Spinal cord (tissue), 10 donors: ENCODE data around the gene BTG4. TPM values are rescaled to one million over a fixed set of nuclear protein-coding genes. Genes with fewer than 3 reads are reported as not detected.

Experiments used
- DNase-seq, 6 donors: peaks; one replicate each; pipeline versions ENCODE4 v3.0.0 to v3.0.0-alpha.2; 2013 to 2015; ENCODE audit warnings: low spot score in 6 of 6, low read depth in 4 of 6
- H3K27ac ChIP-seq: one replicate; pipeline ENCODE4 v1.5.1; 2013; ENCODE audit warnings: low read depth, low read length, control low read depth
- H3K27me3 ChIP-seq: one replicate; pipeline ENCODE4 v1.6.1; 2013; ENCODE audit warnings: low read length; ENCODE audit not compliant: control insufficient read depth, insufficient read depth
- H3K36me3 ChIP-seq: one replicate; pipeline ENCODE4 v1.6.1; 2013; ENCODE audit warnings: low read length; ENCODE audit not compliant: control insufficient read depth, insufficient read depth
- H3K4me1 ChIP-seq: one replicate; pipeline ENCODE4 v1.6.1; 2013; ENCODE audit warnings: low read length; ENCODE audit not compliant: control insufficient read depth, insufficient read depth
- H3K4me3 ChIP-seq: one replicate; pipeline ENCODE4 v1.5.1; 2013; ENCODE audit warnings: low read depth, low read length, control low read depth
- H3K9me3 ChIP-seq: one replicate; pipeline ENCODE4 v1.6.1; 2013; ENCODE audit warnings: low read length; ENCODE audit not compliant: control insufficient read depth, insufficient read depth
- WGBS: methylation state at CpG from one replicate; pipeline ENCODE4 v1.1.5; 2013; ENCODE audit warnings: missing lambda C conversion rate; ENCODE audit not compliant: insufficient coverage; 5-methylcytosine and 5-hydroxymethylcytosine counted together
- polyA plus RNA-seq, 2 donors: library from polyadenylated mRNA; unstranded; fragments of 120-200 nt; gene quantifications; one replicate each; pipeline ENCODE4 v1.2.1, GENCODE V29; 2013; ENCODE audit not compliant: insufficient read length in 2 of 2
- total RNA-seq, 2 donors: library from RNA; depleted of rRNA in 1 of 2; stranded (reverse); fragments of 120-200 nt in 1 of 2; fragments of >200 nt in 1 of 2; gene quantifications; one replicate each; pipeline versions ENCODE4 v1.2.3 to v1.2.4, GENCODE V29; 2013 to 2014
- donor health status: healthy.

The BTG4 gene
- total and polyA plus RNA-seq, 4 donors: 0.39 TPM; not detected in 3

DNA sequence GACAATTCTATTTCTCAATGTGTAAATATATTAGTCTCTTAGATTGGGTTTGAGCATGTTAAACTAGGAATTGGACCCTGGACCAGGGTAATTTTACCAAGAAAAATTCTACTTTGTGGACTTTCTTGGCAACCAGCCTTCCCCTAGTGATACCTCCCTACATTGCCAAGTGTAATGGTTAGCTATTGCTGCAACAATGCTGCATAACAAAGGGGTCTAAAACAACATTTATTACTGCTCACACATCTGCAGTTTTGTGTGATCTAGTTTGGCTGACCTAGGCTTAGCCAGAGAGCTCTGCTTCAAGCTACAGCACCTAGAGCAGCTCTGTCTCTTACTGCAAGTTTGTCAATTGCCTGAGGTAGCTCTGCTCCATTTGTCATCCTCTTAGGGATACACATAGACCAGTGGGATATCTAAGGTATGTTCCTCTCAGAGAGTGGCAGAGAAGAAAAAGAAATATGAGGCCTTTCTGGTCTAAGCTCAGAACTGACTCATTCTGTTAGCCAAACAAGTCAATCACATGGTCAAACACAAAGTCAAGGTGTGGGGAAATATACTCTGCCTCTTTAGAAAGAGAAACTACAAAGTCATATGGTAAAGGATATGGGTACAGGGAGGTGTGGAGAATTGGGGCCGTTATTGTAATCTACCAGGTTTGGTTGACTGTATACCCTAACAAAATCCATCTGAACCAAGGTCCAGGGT is 26.4 kb upstream of the BTG4 start:
- no peak overlapping the region for H3K27ac ChIP-seq
- peaks cover 22% of the 10 kb centered on the region for H3K4me1 ChIP-seq
- WGBS: no CpG with 5 or more reads among the region's 1 CpG

DNA sequence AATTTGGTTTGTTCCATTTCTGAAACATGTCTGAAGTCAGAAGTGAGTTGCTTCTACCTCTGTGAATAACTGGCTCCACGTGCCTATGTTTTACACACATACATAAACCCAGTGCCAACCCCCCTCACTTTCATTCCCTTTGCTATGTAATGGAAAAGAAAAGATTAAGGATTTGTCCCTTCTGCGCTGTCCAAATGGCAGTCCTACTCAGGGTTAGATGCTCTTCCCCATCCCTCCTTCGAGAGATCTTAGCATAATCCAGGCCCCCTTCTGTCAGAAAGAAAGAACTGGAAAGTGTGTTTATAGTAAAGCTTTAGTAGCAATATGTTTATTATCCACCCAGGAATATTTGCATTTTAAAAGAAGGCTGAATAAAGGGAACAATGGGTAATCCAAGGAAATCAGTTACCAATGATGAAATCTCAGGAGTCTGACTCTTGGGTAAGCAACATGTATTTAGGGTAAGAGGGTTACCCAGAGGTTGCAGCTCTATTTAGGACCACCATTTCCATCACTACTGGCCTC is 25.2 kb upstream of the BTG4 start:
- Histone ChIP-seq H3K36me3 (no peaks in the 10 kb centered on the region), H3K4me3 (no peak overlapping the region), H3K4me1 (peaks cover 22% of the 10 kb centered on the region), H3K27me3 (peaks cover 30% of the 10 kb centered on the region), H3K9me3 (no peaks in the 10 kb centered on the region), H3K27ac (no peak overlapping the region)
- no CpG with 5 or more reads among the region's 3 CpGs for WGBS
- no peak for DNase-seq

More for the DNA sequence above, 26.4 kb upstream of the BTG4 start:
- H3K9me3 ChIP-seq: no peaks in the 10 kb centered on the region
- DNase-seq: no peak
- no peaks in the 10 kb centered on the region for H3K36me3 ChIP-seq
- H3K4me3 ChIP-seq: no peak overlapping the region
- peaks cover 30% of the 10 kb centered on the region for H3K27me3 ChIP-seq

DNA sequence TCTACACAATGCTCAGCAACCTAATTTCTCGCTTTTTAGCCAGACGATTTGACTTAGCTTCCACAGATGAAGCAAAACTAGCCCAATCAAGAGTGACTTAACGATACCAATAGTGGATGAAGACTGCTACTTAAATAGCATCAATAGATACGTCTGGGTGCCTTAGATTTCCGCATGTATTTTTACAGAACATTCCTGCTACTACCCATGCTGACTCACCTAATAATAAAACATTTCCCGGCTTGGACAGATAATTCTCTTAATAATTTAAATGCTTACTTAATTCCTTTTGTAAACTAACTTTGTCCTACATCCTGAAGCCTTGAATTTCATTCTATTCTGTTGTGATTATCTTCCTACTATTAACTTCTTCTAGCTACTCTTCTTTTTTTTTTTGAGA is 23.1 kb upstream of the BTG4 start:
- WGBS: 93% methylated on average over 5 of the region's 6 CpGs
- no peaks in the 10 kb centered on the region for H3K9me3 ChIP-seq
- peaks cover 5% of the 10 kb centered on the region for H3K4me1 ChIP-seq
- H3K27me3 ChIP-seq: peaks cover 15% of the 10 kb centered on the region
- no peak for DNase-seq
- H3K4me3 ChIP-seq: no peak overlapping the region
- H3K27ac ChIP-seq: no peak overlapping the region
- no peaks in the 10 kb centered on the region for H3K36me3 ChIP-seq

GRCh38 chr11:111532365-111532709 is 20.2 kb upstream of the BTG4 start:
- DNase-seq: no peak
- 69% methylated on average over 3 of the region's 5 CpGs for WGBS
- Histone ChIP-seq H3K4me1 (no peaks in the 10 kb centered on the region), H3K9me3 (no peaks in the 10 kb centered on the region), H3K27ac (no peak overlapping the region), H3K4me3 (no peak overlapping the region), H3K27me3 (no peaks in the 10 kb centered on the region), H3K36me3 (no peaks in the 10 kb centered on the region)

DNA sequence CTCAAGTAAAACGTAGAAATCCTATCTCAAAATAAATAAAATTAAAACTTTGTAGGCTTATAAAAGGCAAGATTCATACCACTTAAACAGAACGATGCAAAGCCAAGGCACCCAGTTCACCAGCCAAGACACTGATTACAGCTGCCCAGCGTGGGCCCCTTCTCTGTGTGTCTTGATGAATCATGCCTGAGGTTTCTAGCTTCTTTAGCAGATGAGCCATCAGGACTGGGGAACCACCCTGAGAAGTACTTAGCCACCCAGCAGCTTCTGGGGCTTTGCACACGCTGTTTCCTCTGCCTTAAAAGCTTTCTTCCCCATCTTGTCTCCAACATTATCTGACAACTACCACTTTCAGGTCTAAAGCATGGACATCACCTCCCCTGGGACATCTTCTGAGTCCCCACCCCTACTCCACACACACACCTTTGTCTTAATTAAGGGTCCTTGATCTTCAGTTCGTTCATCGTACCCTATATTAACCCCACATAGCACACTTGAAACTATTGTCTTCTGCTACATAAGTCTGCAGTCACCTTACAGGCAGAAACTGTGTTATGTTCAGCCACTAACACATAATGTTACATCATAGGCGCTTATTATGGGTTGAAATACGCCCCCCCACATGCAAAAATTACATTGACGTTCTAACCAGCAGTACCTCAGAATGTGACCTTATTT is 19.6 kb upstream of the BTG4 start:
- no peaks in the 10 kb centered on the region for H3K36me3 ChIP-seq
- no peaks in the 10 kb centered on the region for H3K4me1 ChIP-seq
- H3K27ac ChIP-seq: no peak overlapping the region
- 83% methylated on average over 3 of the region's 9 CpGs for WGBS
- H3K4me3 ChIP-seq: no peak overlapping the region
- H3K9me3 ChIP-seq: no peaks in the 10 kb centered on the region
- no peak for DNase-seq
- no peaks in the 10 kb centered on the region for H3K27me3 ChIP-seq

GRCh38 chr11:111531136-111531535 is 18.9 kb upstream of the BTG4 start:
- Histone ChIP-seq H3K9me3 (no peaks in the 10 kb centered on the region), H3K27me3 (no peaks in the 10 kb centered on the region), H3K4me1 (no peaks in the 10 kb centered on the region), H3K36me3 (no peaks in the 10 kb centered on the region), H3K27ac (no peak overlapping the region), H3K4me3 (no peak overlapping the region)
- no peak for DNase-seq

- Histone ChIP-seq H3K36me3 (no peaks in the 10 kb centered on the region), H3K9me3 (no peaks in the 10 kb centered on the region), H3K27ac (no peak overlapping the region), H3K4me3 (no peak overlapping the region), H3K4me1 (no peaks in the 10 kb centered on the region), H3K27me3 (no peaks in the 10 kb centered on the region)
- no CpG with 5 or more reads among the region's 3 CpGs for WGBS
- no peak for DNase-seq
Measured at GRCh38 chr11:111530091-111530490, 17.9 kb upstream of the BTG4 start.

GRCh38 chr11:111528557-111528956 is 16.4 kb upstream of the BTG4 start:
- no CpG with 5 or more reads among the region's 1 CpG for WGBS
- Histone ChIP-seq H3K9me3 (no peaks in the 10 kb centered on the region), H3K27ac (no peak overlapping the region), H3K4me1 (no peaks in the 10 kb centered on the region), H3K36me3 (no peaks in the 10 kb centered on the region), H3K4me3 (no peak overlapping the region), H3K27me3 (no peaks in the 10 kb centered on the region)
- DNase-seq: peak in 1 of 6 donors; percentile 20

DNA sequence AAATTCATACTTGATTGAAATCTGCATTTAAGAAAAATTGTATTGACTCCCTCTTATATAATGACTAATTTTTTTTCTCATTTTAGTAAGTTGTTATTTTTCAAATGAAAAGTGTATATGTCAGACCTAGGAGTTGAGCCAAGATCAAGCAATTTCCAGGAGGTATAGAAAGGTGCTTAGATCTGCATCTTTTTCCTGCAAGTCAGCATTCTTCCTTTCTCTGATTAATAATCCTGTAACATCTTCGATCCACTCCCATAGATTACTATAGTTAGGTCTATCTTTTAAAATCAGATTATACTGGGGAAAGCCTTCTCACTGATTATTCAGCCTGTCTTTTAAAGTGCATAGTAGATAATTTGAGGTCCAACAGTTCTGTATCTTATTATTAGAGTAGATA is 15.1 kb upstream of the BTG4 start:
- no peaks in the 10 kb centered on the region for H3K4me1 ChIP-seq
- H3K4me3 ChIP-seq: no peak overlapping the region
- no peaks in the 10 kb centered on the region for H3K27me3 ChIP-seq
- H3K27ac ChIP-seq: no peak overlapping the region
- no peaks in the 10 kb centered on the region for H3K36me3 ChIP-seq
- no CpG with 5 or more reads among the region's 1 CpG for WGBS
- H3K9me3 ChIP-seq: no peaks in the 10 kb centered on the region
- peak in 1 of 6 donors; percentile 44 for DNase-seq

DNA sequence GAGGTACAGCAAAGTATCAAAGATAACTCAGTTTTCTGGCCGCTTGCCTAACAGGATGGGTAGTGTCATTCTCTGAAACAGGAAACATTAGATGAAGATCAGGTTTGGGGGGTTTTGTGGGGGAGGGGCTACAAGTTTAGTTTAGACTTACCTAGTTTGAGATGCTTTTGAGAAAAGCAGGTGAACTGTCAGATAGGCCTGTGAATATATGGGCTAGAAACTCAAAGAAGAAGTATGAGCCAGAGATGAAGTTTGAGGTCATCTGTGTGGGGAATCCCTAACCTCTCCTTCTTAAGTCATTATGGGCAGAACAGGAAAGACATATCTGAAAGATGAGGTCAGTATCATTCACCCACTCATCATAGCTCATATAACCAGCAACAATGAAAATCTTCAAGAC is 14.3 kb upstream of the BTG4 start:
- no peaks in the 10 kb centered on the region for H3K9me3 ChIP-seq
- no peaks in the 10 kb centered on the region for H3K36me3 ChIP-seq
- H3K4me1 ChIP-seq: no peaks in the 10 kb centered on the region
- no peak overlapping the region for H3K27ac ChIP-seq
- WGBS: 100% methylated on average over 1 of the region's 1 CpG
- no peaks in the 10 kb centered on the region for H3K27me3 ChIP-seq
- DNase-seq: no peak
- H3K4me3 ChIP-seq: no peak overlapping the region
